Measurements from ENCODE around the gene FBXL5.

The FBXL5 gene

GRCh38 chr4:15655223-15656037 lies at the start of gene FBXL5:
TSS of gene FBXL5 (minus strand) at chr4:15655357. CDS start at chr4:15655287, 70 bp downstream.
- in situ Hi-C loops (cut with MboI; ENCODE audit: low sequenced_read_pairs) = no loop called here

GRCh38 chr4:15704129-15704528 lies 49.0 kb upstream of the FBXL5 start:
- in situ Hi-C loops (cut with MboI; ENCODE audit: low sequenced_read_pairs) = no loop called here

GRCh38 chr4:15703439-15703838 lies 48.3 kb upstream of the FBXL5 start:
- in situ Hi-C loops (cut with MboI; ENCODE audit: low sequenced_read_pairs) = no loop called here

- in situ Hi-C loops (cut with MboI; ENCODE audit: low sequenced_read_pairs) = no loop called here
These were observed 47.8 kb upstream of the FBXL5 start, which contains the start of gene BST1 for GRCh38 chr4:15702941-15703403. TSS of gene BST1 (plus strand) at chr4:15703065. CDS start at chr4:15703145, 80 bp downstream.

- in situ Hi-C loops (cut with MboI; ENCODE audit: low sequenced_read_pairs) = no loop called here
These were observed 41.7 kb upstream of the FBXL5 start for GRCh38 chr4:15696866-15697265.

- in situ Hi-C loops (cut with MboI; ENCODE audit: low sequenced_read_pairs) = no loop called here
These were observed 40.6 kb upstream of the FBXL5 start for GRCh38 chr4:15695729-15696128.

- in situ Hi-C loops (cut with MboI; ENCODE audit: low sequenced_read_pairs) = no loop called here
These were observed 40.1 kb upstream of the FBXL5 start for GRCh38 chr4:15695240-15695699.

- in situ Hi-C loops (cut with MboI; ENCODE audit: low sequenced_read_pairs) = no loop called here
These were observed 39.3 kb upstream of the FBXL5 start for GRCh38 chr4:15694431-15694830.

GRCh38 chr4:15692602-15693001 lies 37.4 kb upstream of the FBXL5 start:
- in situ Hi-C loops (cut with MboI; ENCODE audit: low sequenced_read_pairs) = no loop called here

- in situ Hi-C loops (cut with MboI; ENCODE audit: low sequenced_read_pairs) = no loop called here
These were observed 36.4 kb upstream of the FBXL5 start for GRCh38 chr4:15691346-15692135.

GRCh38 chr4:15690020-15690809 lies 35.1 kb upstream of the FBXL5 start:
- in situ Hi-C loops (cut with MboI; ENCODE audit: low sequenced_read_pairs) = no loop called here

- in situ Hi-C loops (cut with MboI; ENCODE audit: low sequenced_read_pairs) = no loop called here
These were observed 34.4 kb upstream of the FBXL5 start for GRCh38 chr4:15689540-15689939.

GRCh38 chr4:15688051-15688450 lies 32.9 kb upstream of the FBXL5 start:
- in situ Hi-C loops (cut with MboI; ENCODE audit: low sequenced_read_pairs) = no loop called here

- in situ Hi-C loops (cut with MboI; ENCODE audit: low sequenced_read_pairs) = no loop called here
These were observed 29.3 kb upstream of the FBXL5 start for GRCh38 chr4:15684498-15684897.

- in situ Hi-C loops (cut with MboI; ENCODE audit: low sequenced_read_pairs) = no loop called here
These were observed 28.0 kb upstream of the FBXL5 start for GRCh38 chr4:15683143-15683495.

- in situ Hi-C loops (cut with MboI; ENCODE audit: low sequenced_read_pairs) = no loop called here
These were observed 27.3 kb upstream of the FBXL5 start for GRCh38 chr4:15682242-15683142.

GRCh38 chr4:15681372-15682241 lies 26.4 kb upstream of the FBXL5 start, which contains the start of gene FAM200B:
TSS of gene FAM200B (plus strand) at chr4:15681827. CDS start at chr4:15686978, 5,151 bp downstream.
- in situ Hi-C loops (cut with MboI; ENCODE audit: low sequenced_read_pairs) = no loop called here

GRCh38 chr4:15681067-15681371 lies 25.9 kb upstream of the FBXL5 start:
- in situ Hi-C loops (cut with MboI; ENCODE audit: low sequenced_read_pairs) = no loop called here

- in situ Hi-C loops (cut with MboI; ENCODE audit: low sequenced_read_pairs) = no loop called here
These were observed 22.4 kb upstream of the FBXL5 start for GRCh38 chr4:15677507-15677988.

All from HL-60/S4 treated with phorbol 12-myristate 13-acetate at 8.2 ng/mL for 4 days and 3 days (cell line).